NOMO-1 treated with dmso at 0.1 percent for 144 hours (cell line): ENCODE measurements around the gene RALGPS2.

Experiments
- DNase-seq: peaks from one replicate; lab custom pipeline; 2025; ENCODE audit not compliant: unreplicated experiment; lab: John Stamatoyannopoulos, UW

The RALGPS2 gene

DNA sequence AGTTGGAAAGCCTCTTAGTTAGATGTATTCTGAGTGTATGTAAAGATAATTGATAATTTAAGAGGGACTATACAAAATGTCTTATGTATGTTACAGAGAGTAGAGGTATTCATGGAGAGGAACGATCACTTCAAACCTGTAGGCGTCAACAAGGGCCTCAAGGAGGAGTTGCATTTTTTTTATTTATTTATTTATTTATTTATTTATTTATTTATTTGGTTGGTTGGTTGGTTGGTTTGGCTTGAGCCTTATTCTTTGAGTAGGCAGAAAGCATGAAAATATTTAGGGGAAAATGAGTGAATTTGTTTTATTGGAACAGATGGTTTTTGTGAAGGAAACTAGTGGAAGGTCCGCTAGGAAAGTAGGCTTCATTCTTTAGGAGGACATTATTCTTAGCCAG is 137.4 kb downstream of the RALGPS2 start:
- no peak for DNase-seq

GRCh38 chr1:178862864-178863263 is 137.8 kb downstream of the RALGPS2 start:
- DNase-seq: no peak

GRCh38 chr1:178864326-178864725 is 139.3 kb downstream of the RALGPS2 start:
- DNase-seq: peak; percentile 0

- no peak for DNase-seq
Measured at GRCh38 chr1:178867670-178868069, 142.6 kb downstream of the RALGPS2 start.

- no peak for DNase-seq
Measured at GRCh38 chr1:178868706-178869105, 143.7 kb downstream of the RALGPS2 start.

DNA sequence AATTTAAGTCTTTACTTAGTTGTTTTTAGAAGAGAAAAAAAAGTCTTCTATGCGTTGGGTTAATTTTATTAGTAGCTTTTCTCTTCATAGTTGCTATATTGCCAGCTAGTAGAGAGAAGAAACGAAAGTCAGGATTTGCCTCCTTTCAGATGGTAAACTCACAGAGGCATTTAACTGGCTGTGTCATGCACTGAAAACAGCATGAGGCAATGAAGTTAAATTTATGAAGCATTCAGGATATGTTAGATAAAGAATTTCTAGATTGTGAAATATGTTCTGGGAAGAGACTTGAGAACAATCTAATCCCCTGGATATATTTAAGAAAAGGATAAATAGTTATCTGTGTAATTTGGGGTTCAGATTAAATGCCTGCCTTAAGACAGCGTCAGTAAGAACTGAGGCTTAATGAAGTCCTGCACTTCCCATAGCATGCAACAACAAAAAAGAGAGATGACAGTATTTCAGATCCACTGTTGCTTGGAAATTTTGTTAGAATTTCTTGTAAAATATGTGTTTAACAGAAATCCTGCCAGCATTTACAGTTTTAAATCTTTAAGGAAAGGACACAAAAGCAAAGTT is 144.2 kb downstream of the RALGPS2 start:
- no peak for DNase-seq

DNA sequence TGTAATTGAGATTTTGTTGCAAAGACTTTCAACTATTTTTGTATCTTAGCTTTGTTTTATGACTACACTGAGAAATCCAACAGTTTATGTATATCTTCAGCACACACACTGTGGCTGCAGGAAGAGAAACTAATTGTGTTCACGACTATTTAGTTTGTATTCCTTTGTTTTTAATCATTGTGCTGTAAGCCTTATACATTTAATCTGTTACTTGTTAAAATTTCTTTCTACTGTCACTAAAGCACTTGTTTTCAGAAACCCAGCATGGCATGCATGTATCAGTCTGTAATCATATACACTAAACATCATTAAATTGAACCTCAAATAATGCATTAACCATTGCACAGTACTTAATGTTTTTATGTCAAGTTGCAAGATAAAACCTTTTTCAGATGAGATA is 145.2 kb downstream of the RALGPS2 start:
- DNase-seq: no peak

DNA sequence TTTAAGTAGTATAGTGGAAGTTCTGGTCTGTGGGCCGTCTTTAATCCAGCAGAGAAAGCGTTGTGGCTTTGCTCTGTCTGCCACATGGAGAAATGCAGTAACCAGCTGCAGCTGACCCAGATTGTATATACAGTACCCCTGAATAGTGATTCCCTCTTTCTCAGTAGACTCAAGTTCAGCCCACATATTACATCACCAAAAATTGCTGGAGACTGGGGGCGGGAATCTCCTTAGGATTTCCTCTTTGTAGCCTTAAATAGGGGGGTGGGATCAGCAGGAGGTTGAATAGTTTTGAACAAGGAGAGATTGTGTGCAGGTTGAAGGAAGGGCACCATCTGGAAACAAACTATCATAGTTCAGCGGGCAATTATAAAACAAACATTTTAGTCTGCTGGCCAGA is 145.9 kb downstream of the RALGPS2 start, which contains the start of gene ANGPTL1:
Gene ANGPTL1, minus strand, starts transcription at position 134 of the 400 bp plus-strand sequence. CDS start 5,301 bp downstream, outside the sequence.
- no peak for DNase-seq

- DNase-seq: no peak
Measured at GRCh38 chr1:178871551-178872320, 146.7 kb downstream of the RALGPS2 start.

GRCh38 chr1:178874966-178875365 is 149.9 kb downstream of the RALGPS2 start:
- no peak for DNase-seq

- no peak for DNase-seq
Measured at GRCh38 chr1:178875936-178876335, 150.9 kb downstream of the RALGPS2 start.

DNA sequence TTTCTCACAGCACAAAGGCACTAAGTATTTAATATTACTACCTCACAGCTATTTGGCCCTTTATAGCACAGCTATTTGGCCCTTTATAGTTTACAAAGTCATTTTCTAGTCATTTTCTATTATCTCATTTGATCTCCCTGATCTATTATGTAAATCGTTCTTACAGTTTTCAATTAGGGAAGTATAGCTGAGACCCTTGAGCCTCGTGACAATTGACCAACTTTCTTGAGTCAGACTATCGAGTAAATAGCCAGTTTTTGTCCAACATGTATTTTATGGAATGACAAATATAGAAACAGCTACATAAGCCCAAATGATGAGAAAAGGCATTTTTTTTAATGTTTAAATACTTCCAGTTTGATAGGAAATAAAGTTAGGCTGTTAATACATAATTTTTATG is 152.9 kb downstream of the RALGPS2 start:
- no peak for DNase-seq

- DNase-seq: no peak
Measured at GRCh38 chr1:178881950-178882349, 156.9 kb downstream of the RALGPS2 start.

GRCh38 chr1:178885869-178886268 is 160.8 kb downstream of the RALGPS2 start:
- no peak for DNase-seq

- DNase-seq: no peak
Measured at GRCh38 chr1:178886551-178886950, 161.5 kb downstream of the RALGPS2 start.

DNA sequence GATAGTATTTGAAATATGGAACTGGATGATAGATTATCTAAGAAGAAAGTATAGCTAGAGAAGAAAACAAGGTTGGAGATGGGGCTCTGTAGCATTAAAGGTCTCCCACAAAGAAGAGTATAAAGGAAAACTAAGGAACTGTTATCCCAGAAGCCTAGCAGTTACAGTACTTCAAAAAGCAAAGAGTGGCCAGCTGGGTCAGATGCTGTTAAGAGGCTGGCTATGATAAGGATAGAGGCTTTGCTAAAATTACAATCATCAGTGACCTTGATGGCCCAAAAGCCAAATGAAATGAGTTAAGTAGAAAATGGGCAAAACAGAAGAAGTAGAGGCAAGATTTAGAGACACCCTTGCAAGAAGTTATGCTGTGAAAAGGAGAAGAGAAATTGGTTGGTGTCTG is 170.9 kb downstream of the RALGPS2 start:
- no peak for DNase-seq

- DNase-seq: no peak
Measured at GRCh38 chr1:178898401-178898800, 173.4 kb downstream of the RALGPS2 start.

DNA sequence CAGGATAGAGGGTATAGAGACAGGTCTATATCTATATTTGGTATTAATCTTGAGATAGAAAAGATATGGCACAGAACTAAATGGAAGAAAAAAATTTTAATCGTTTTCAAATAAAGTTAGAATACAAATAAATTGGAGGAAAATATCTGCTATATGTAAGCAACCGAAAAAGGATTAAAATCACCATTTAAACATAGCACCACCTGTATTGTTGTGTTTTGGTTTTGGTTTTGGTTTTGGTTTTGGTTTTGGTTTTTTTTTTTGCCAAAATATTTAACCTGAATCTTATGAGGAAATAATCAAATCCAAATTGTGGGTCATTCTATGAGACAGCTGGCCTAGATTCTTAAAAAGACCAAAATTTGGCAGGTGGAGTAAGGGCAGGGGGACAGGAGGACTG is 174.4 kb downstream of the RALGPS2 start:
- no peak for DNase-seq

DNA sequence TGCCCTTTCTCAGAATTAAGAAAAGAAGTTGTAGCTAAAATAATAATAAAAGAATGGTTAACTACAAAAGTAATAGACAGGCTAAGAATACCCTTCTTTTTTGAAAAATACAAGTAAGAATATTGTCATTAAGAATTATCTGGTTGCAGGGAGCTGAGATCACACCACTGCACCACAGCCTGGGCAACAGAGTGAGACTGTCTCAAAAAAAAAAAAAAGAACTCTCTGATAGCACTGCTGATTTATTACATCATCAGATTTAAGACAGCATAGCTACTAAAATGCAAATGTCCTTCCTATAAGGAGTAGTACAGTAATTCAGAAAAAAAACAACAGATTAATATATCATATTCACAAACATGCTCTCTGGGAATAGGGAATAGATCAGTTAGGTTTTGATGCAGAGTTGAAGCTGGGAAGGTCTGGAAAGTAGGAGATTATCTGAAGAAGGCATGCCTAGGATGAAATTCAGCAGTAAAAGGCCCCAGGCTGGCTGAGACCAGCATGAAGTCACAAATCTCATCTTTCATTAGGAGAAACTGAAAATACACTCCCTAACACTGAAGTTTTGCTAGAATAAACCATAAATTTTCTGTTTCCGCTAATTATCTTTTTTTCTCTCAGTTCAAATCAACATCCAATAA is 176.6 kb downstream of the RALGPS2 start:
- DNase-seq: no peak

DNA sequence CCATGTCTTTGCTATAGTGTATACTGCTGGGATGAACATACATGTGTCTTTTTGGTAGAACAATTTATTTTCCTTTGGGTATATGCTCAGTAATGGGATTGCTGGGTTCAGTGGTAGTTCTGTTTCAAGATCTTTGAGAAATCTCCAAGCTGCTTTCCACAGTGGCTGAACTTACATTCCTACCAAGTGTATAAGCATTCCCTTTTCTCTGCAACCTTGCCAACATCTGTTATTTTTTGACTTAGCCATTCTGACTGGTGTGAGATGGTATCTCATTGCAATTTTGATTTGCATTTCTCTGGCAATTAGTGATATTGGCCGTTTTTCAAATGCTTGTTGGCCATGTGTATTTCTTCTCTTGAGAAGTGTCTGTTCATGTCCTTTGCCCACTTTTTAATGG is 183.3 kb downstream of the RALGPS2 start:
- DNase-seq: no peak

- no peak for DNase-seq
Measured at GRCh38 chr1:178910023-178910422, 185.0 kb downstream of the RALGPS2 start.

DNA sequence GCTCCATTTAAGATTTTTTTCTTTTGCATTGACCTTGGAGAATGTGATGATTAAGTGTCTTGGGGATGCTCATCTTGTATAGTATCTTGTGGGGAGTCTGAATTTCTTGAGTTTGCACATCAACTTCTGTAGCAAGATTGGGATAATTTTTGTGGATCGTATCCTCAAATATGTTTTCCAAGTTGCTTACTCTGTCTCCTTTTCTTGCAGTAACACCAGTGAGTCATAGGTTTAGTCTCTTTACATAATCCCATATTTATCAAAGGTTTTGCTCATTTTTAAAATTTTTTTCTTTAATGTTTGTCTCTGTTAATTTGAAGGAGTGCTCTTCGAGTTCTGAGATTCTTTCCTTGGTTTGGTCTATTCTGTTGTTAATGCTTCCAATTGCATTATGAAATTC is 187.6 kb downstream of the RALGPS2 start:
- no peak for DNase-seq
